ENCODE results near the gene DDX27. TPM values are rescaled to one million over a fixed set of nuclear protein-coding genes. Genes with fewer than 3 reads are reported as not detected.

Gene DDX27
- total and polyA plus RNA-seq, 2 of the 8 experiments (the other 6 are each of a cell fraction or from before 2014, with no cell fraction given) = 42.7 to 51.0 TPM

DNA sequence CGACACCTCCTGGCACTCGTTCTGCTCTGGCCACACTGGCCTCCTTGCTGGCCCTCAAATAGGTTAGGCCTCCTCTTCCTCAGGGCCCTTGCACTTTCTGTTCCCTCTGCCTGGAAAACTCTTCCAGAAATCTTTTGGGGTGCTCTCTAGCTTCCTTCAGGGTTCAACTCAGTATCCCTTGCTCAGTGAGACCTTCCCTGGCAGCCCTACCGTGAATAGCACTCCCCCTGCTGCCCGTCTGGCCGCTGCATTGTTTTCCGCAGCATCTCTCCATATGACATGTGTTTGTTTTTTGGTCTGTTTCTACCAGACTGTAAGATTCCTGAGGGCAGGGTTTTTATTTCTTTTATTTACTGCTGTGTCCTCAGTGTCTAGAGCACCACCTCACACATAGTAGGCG, 6.7 kb downstream of the DDX27 start:
- H4K20me1 ChIP-seq (replicated peaks in 1 of 2; ENCODE audit: control insufficient read depth in 1 of 2, insufficient read depth in 2 of 2, low read length in 2 of 2) = peaks cover 0 to 1% of the 10 kb centered on the region in 2 experiments
- no peak overlapping the region for H3K4ac ChIP-seq (replicated peaks; ENCODE audit: insufficient read length, low read depth, low read length)
- no peaks in the 10 kb centered on the region for H3K4me1 ChIP-seq (replicated peaks in 1 of 4; ENCODE audit: control insufficient read depth in 3 of 4, insufficient read depth in 4 of 4, low read length in 3 of 4)
- DNase-seq (ENCODE audit: low read depth in 1 of 2, low spot score in 2 of 2) (no peak), FAIRE-seq (no peak)
- ChIA-PET CTCF (ENCODE audit: partially characterized antibody) (interaction anchor here (1.0 to 1.3 kb wide), 3 partner anchors 21 to 93 kb away, joined by 3 read pairs; no protein-coding TSS in a partner anchor), POLR2A (ENCODE audit: partially characterized antibody) (interaction anchor here (1.0 to 1.5 kb wide), 2 partner anchors 14 to 20 kb away, joined by 3 read pairs; no protein-coding TSS in a partner anchor)
- H3K79me1 ChIP-seq (ENCODE audit: low read depth, low read length) = no peaks in the 10 kb centered on the region
- H4K8ac ChIP-seq (ENCODE audit: extremely low read depth, insufficient read depth, low read length) = no peak overlapping the region
- 91% methylated on average over 7 of the region's 7 CpGs; no CpG with 5 or more reads in 1 of the 2 experiments for WGBS, 2 experiments (ENCODE audit: extremely low coverage in 1 of 2, insufficient coverage in 1 of 2, insufficient read length in 1 of 2, insufficient replicate concordance in 2 of 2, low coverage in 1 of 2, low lambda C conversion rate in 2 of 2, missing lambda C conversion rate in 1 of 2)
- no peak overlapping the region for H2AK5ac ChIP-seq (ENCODE audit: low read depth, low read length)
- no peak overlapping the region for H3K18ac ChIP-seq (ENCODE audit: extremely low read depth, low read length)
- H2BK20ac ChIP-seq (ENCODE audit: low read length) = no peak overlapping the region
- no peaks in the 10 kb centered on the region for H3K9me3 ChIP-seq (ENCODE audit: insufficient read depth in 2 of 2, low read depth in 1 of 2, low read length in 1 of 2)
- no peaks in the 10 kb centered on the region for H3K23me2 ChIP-seq (ENCODE audit: low read depth, low read length)
- H4K5ac ChIP-seq (ENCODE audit: insufficient read length, low read depth, low read length) = no peak overlapping the region
- H2BK15ac ChIP-seq (ENCODE audit: low read length) = no peak overlapping the region
- no peak overlapping the region for H3K27ac ChIP-seq (ENCODE audit: low read depth, low read length)
- H3K79me2 ChIP-seq (ENCODE audit: control insufficient read depth in 1 of 2, insufficient read depth in 2 of 2, low read length in 2 of 2) = 0 out of 4 replicates have a peak, but pooled peaks cover 0 to under 1% of the 10 kb centered on the region in 2 experiments
- no peak overlapping the region for H3K14ac ChIP-seq (ENCODE audit: insufficient read length)
- H3K4me2 ChIP-seq (ENCODE audit: insufficient read depth in 1 of 2, low read depth in 2 of 2, low read length in 2 of 2) = no peak overlapping the region
- H3K4me3 ChIP-seq (ENCODE audit: extremely low read depth in 1 of 4, insufficient read depth in 2 of 4, low read depth in 3 of 4, low read length in 4 of 4) = no peak overlapping the region
- H3K56ac ChIP-seq (replicated peaks; ENCODE audit: insufficient read length, low read depth, low read length) = no peak overlapping the region
- no peak overlapping the region for H4K91ac ChIP-seq (replicated peaks; ENCODE audit: insufficient read length, low read length)
- no peak overlapping the region for H2AFZ ChIP-seq (ENCODE audit: low read length)
- H2BK5ac ChIP-seq (ENCODE audit: low read depth, low read length) = no peak overlapping the region
- no peaks in the 10 kb centered on the region for H3K27me3 ChIP-seq (replicated peaks in 1 of 4; ENCODE audit: control insufficient read depth in 3 of 4, extremely low read depth in 1 of 4, insufficient read depth in 3 of 4, low read length in 3 of 4)
- peaks cover 26 to 75% (median 61%) of the 10 kb centered on the region in 4 experiments for H3K36me3 ChIP-seq (ENCODE audit: control insufficient read depth in 2 of 4, insufficient read depth in 4 of 4, low read length in 3 of 4)
- no peak overlapping the region for H3K23ac ChIP-seq (ENCODE audit: insufficient read length)
- no peak overlapping the region for H2BK120ac ChIP-seq (replicated peaks; ENCODE audit: low read depth, low read length)
- TF ChIP-seq KDM1A (IDR thresholded peaks at IDR 0.05; ENCODE audit: borderline replicate concordance, low read length) (no peak), CHD1 (IDR thresholded peaks at IDR 0.05; ENCODE audit: low read depth, low read length) (no peak), GABPA (IDR thresholded peaks at IDR 0.05; ENCODE audit: borderline replicate concordance, insufficient read depth, low read length) (no peak), BCL11A (IDR thresholded peaks at IDR 0.05; ENCODE audit: low read depth in 2 of 2, low read length in 2 of 2) (no peak), EP300 (IDR thresholded peaks at IDR 0.05; ENCODE audit: borderline replicate concordance in 1 of 2, low read depth in 2 of 2, low read length in 2 of 2) (no peak), SRF (IDR thresholded peaks at IDR 0.05; ENCODE audit: low read depth, low read length) (no peak), RAD21 (IDR thresholded peaks at IDR 0.05 in 1 of 2, conservative IDR thresholded peaks at IDR 0.05 in 1 of 2; ENCODE audit: low read depth in 2 of 2, low read length in 2 of 2) (peak in 1 of 2 experiments; percentile 5; a peak in 1 of 4 replicates)
- TF ChIP-seq, protein P1, sequence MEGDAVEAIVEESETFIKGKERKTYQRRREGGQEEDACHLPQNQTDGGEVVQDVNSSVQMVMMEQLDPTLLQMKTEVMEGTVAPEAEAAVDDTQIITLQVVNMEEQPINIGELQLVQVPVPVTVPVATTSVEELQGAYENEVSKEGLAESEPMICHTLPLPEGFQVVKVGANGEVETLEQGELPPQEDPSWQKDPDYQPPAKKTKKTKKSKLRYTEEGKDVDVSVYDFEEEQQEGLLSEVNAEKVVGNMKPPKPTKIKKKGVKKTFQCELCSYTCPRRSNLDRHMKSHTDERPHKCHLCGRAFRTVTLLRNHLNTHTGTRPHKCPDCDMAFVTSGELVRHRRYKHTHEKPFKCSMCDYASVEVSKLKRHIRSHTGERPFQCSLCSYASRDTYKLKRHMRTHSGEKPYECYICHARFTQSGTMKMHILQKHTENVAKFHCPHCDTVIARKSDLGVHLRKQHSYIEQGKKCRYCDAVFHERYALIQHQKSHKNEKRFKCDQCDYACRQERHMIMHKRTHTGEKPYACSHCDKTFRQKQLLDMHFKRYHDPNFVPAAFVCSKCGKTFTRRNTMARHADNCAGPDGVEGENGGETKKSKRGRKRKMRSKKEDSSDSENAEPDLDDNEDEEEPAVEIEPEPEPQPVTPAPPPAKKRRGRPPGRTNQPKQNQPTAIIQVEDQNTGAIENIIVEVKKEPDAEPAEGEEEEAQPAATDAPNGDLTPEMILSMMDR (IDR thresholded peaks at IDR 0.05; ENCODE audit: control extremely low read depth in 1 of 3, insufficient read depth in 1 of 3, low read depth in 1 of 3, low read length in 3 of 3) = peak in 2 of 3 experiments; percentile 28 to 31; a peak in 2 of 4 replicates
- H2BK12ac ChIP-seq (ENCODE audit: low read depth, low read length) = no peak overlapping the region
- no peak overlapping the region for H3K9ac ChIP-seq (replicated peaks in 1 of 4; ENCODE audit: extremely low read depth in 1 of 4, low read depth in 3 of 4, low read length in 3 of 4)

Data from H1 (cell line).